GM13976 (cell line): ENCODE results near the gene RAPGEF2.

Experiments
- DNase-seq: peaks from one replicate; pipeline ENCODE4 v3.0.0; 2012; ENCODE audit warnings: low spot score
- in situ Hi-C: fragments of 300-500 bp; cut with MboI; formaldehyde crosslinking; loops from one replicate; pipeline ENCODE4 v1.12.0; 2022; ENCODE audit warnings: low sequenced_read_pairs, mixed read lengths, inconsistent platforms; ENCODE audit not compliant: unreplicated experiment
- TF ChIP-seq, protein P1 (sequence below): IDR thresholded peaks from 2 replicates; pipeline ENCODE4 v1.5.1; 2012; ENCODE audit warnings: borderline replicate concordance, mild to moderate bottlenecking; ENCODE audit not compliant: insufficient read depth; ENCODE audit errors: extremely low read depth, missing control alignments, control extremely low read depth

Gene RAPGEF2

GRCh38 chr4:159188646-159189045, 85.8 kb downstream of the RAPGEF2 start:
- TF ChIP-seq, protein P1, sequence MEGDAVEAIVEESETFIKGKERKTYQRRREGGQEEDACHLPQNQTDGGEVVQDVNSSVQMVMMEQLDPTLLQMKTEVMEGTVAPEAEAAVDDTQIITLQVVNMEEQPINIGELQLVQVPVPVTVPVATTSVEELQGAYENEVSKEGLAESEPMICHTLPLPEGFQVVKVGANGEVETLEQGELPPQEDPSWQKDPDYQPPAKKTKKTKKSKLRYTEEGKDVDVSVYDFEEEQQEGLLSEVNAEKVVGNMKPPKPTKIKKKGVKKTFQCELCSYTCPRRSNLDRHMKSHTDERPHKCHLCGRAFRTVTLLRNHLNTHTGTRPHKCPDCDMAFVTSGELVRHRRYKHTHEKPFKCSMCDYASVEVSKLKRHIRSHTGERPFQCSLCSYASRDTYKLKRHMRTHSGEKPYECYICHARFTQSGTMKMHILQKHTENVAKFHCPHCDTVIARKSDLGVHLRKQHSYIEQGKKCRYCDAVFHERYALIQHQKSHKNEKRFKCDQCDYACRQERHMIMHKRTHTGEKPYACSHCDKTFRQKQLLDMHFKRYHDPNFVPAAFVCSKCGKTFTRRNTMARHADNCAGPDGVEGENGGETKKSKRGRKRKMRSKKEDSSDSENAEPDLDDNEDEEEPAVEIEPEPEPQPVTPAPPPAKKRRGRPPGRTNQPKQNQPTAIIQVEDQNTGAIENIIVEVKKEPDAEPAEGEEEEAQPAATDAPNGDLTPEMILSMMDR, result no peak
- in situ Hi-C loops, result loop anchor here (25.0 kb wide), 1 partner anchor 451 kb away; no protein-coding TSS in a partner anchor
- DNase-seq, result no peak

DNA sequence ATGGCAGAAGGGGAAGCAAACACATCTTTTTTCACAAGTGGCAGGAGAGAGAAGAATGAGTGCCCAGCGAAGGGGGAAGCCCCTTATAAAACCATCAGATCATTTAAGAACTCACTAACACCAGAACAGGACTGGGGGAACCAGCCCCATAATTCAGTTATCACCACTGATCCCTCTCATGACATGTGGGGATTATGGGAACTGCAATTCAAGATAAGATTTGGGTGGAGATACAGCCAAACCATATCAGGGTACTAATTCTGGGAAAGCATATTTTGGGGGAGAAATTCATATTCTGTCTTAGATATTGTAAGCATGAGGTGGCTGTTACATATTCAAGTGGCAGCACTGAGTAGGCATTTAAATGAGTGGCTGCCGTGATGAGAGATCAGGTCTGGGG, 87.8 kb downstream of the RAPGEF2 start:
- DNase-seq, result no peak
- TF ChIP-seq, protein P1, result no peak
- in situ Hi-C loops, result loop anchor here (25.0 kb wide), 1 partner anchor 453 kb away; no protein-coding TSS in a partner anchor

DNA sequence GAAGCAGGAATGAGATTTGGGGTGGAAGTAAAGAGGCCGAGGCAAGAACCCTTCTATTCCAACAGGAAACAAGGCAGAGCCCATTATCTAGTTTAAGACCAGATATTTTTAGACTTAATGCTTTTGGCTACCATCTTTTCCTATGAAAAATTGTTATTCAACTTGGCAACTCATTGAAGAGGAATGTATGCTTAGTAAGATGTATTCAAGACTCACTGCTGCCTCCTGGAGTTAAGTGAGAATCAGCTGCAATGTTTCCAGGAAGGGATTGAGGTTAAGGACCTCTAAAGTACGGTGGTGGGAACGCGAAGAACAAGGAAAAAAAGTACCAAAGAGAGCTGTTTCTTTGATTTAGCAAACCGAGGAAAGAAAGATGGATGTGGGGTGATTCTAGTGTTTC, 89.1 kb downstream of the RAPGEF2 start:
- in situ Hi-C loops, result loop anchor here (25.0 kb wide), 1 partner anchor 455 kb away; no protein-coding TSS in a partner anchor
- DNase-seq, result no peak
- TF ChIP-seq, protein P1, result peak; percentile 33

DNA sequence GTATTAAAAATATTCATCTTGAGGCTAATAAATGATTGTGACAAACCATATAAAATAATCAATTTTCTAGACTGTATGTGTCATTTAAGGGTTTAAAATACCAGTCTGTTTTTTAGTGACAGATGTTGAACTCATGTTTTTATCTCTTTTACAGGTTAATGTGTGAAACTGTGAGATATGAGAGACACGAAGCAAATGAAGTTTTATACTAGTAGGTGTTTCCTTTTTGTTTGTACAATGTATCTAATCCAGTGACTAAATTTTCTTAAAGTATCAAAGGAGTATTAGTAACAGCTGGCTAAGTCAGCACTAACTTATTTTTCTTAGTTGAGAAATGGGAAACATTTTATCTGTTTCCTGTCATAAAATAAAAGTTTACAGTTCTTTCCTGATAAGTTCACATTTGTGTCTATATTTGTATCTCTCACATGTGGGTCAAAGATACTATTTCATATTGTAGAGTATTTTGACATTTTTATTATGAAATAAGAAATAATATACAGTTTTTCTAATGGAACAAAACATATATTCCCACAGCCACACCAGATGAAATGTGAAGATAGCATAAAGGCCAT, 90.3 kb downstream of the RAPGEF2 start:
- TF ChIP-seq, protein P1, result no peak
- in situ Hi-C loops, result loop anchor here (25.0 kb wide), 1 partner anchor 456 kb away; no protein-coding TSS in a partner anchor
- no peak for DNase-seq

DNA sequence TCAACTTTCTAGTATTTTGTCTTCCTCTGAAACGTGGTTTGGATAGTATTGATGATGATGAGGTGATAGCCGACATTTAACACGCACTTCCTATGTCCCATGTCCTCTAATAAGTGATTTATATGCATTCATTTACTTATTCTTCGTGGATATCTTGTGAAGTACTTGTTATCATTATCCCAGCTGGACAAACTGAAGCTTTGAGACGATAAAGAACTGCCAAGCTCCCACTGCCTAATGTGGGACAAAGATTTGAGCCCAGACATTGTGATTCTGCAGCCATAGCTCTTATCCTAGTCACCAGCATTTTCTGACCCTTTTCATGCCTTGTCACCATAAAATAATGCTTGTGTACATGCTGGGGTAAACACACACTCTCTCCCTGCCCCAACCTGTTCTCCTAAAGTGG, 92.5 kb downstream of the RAPGEF2 start:
- no peak for DNase-seq
- in situ Hi-C loops, result loop anchor here (25.0 kb wide), 1 partner anchor 458 kb away; no protein-coding TSS in a partner anchor
- TF ChIP-seq, protein P1, result no peak

GRCh38 chr4:159197260-159197884, 94.5 kb downstream of the RAPGEF2 start:
- in situ Hi-C loops, result loop anchor here (25.0 kb wide), 1 partner anchor 460 kb away; no protein-coding TSS in a partner anchor
- DNase-seq, result no peak
- TF ChIP-seq, protein P1, result no peak

DNA sequence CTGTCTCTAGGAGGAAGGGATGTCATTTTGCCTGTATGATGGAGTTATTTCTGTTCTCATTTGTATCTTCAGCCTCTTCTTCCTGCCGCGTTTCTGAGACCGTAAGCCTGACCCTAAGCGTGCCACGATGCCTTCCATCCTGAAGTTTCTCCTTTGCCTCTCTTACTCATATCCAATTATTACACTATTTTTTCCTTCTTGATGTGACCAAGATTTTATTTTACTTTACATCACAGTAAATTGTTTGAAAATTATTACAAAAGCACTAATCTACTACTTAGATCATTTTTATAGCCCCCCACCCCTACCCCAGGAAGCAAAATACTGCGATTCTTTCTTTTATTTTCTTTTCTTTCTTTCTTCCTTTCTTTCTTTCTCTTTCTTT, 95.0 kb downstream of the RAPGEF2 start:
- in situ Hi-C loops, result loop anchor here (25.0 kb wide), 1 partner anchor 461 kb away; no protein-coding TSS in a partner anchor
- TF ChIP-seq, protein P1, result no peak
- DNase-seq, result no peak
